Stomach (tissue), 9 donors: ENCODE data around the gene COX8A. TPM values are rescaled to one million over a fixed set of nuclear protein-coding genes. Genes with fewer than 3 reads are reported as not detected.
A peak's percentile ranks its signal among the peaks of the same experiment; 100 is the strongest.

ENCODE experiments used
- DNase-seq, 2 donors: peaks; one replicate each; pipeline versions ENCODE4 v3.0.0 to v3.0.0-alpha.2; 2013 to 2019
- H3K27ac ChIP-seq, 5 donors: fragments of 200-600 bp in 4 of 5; sonication (generic) in 4 of 5; one replicate each; pipeline ENCODE4 v1.5.1; 2013 to 2019; ENCODE audit warnings: mild to moderate bottlenecking in 1 of 5, moderate library complexity in 1 of 5
- H3K27me3 ChIP-seq, 3 donors: fragments of 200-600 bp; sonication (generic); one replicate each; pipeline ENCODE4 v1.5.1; 2017 to 2019; ENCODE audit warnings: mixed run types in 1 of 3
- H3K36me3 ChIP-seq, 4 donors: fragments of 200-600 bp; sonication (generic); 1 replicate in 3 of 4; 2 replicates in 1 of 4; pipeline ENCODE4 v1.5.1; 2016 to 2019
- H3K4me1 ChIP-seq, 4 donors: fragments of 200-600 bp; sonication (generic); one replicate each; pipeline ENCODE4 v1.5.1; 2016 to 2019
- H3K4me3 ChIP-seq, 4 donors: fragments of 200-600 bp; sonication (generic) in 3 of 4; one replicate each; pipeline ENCODE4 v1.5.1; 2016 to 2019; ENCODE audit warnings: mild to moderate bottlenecking in 1 of 4
- H3K9me3 ChIP-seq, 4 donors: fragments of 200-600 bp; sonication (generic); one replicate each; pipeline ENCODE4 v1.5.1; 2016 to 2019
- CTCF ChIP-seq, 7 experiments: fragments of 450-650 bp in 4 of 7; fragments of 200-600 bp in 3 of 7; sonication (generic) in 3 of 7; IDR thresholded peaks; one replicate each; pipeline ENCODE4 v1.5.1; 2016 to 2019; ENCODE audit warnings: antibody characterized with exemption in 7 of 7, control low read depth in 2 of 7, mild to moderate bottlenecking in 1 of 7
- EP300 ChIP-seq: sonication (generic); formaldehyde crosslinking; IDR thresholded peaks from one replicate; pipeline ENCODE4 v1.6.1; 2017; ENCODE audit warnings: antibody characterized with exemption
- POLR2A ChIP-seq, 4 donors: fragments of 450-650 bp; IDR thresholded peaks; one replicate each; pipeline ENCODE4 v1.6.1; 2016; ENCODE audit warnings: antibody characterized with exemption in 4 of 4, control low read depth in 2 of 4, mild to moderate bottlenecking in 1 of 4, moderate library complexity in 1 of 4
- POLR2AphosphoS5 ChIP-seq, 3 donors: sonication (generic); formaldehyde crosslinking; IDR thresholded peaks; one replicate each; pipeline ENCODE4 v1.6.1; 2016; ENCODE audit warnings: antibody characterized with exemption in 3 of 3
- WGBS, 5 donors: extraction: QIAGEN DNeasy Blood & Tissue Kit in 3 of 5; methylation state at CpG; one replicate each; pipeline versions ENCODE4 v1.1.5 to v1.1.7; 2013 to 2018; 5-methylcytosine and 5-hydroxymethylcytosine counted together
- intact Hi-C: fragments of 100-400 bp; cut with DNase I; formaldehyde crosslinking; loops from one replicate; pipeline ENCODE4 v1.15.1; 2023; ENCODE audit warnings: low total_unique reads
- polyA plus RNA-seq, 3 donors: library from polyadenylated mRNA; stranded (reverse); fragments of 200-250 nt; gene quantifications; one replicate each; pipeline ENCODE4 v1.2.3, GENCODE V29; 2013
- total RNA-seq, 5 donors: library from RNA; depleted of rRNA; stranded (reverse); fragments of >200 nt; gene quantifications; one replicate each; pipeline versions ENCODE4 v1.1.0 to v1.2.3, GENCODE V29; 2014 to 2016
- donor health status: healthy with polysubstance abuse.
- donor health status: Bipolar disorder and iron deficiency.
- donor health status: healthy.

The COX8A gene
- total and polyA plus RNA-seq, 8 donors = 107 to 1,045 (median 933) TPM

GRCh38 chr11:63999349-64000025, 25.1 kb downstream of the COX8A start:
- TF ChIP-seq POLR2AphosphoS5 (IDR thresholded peaks at IDR 0.05) (peak in 1 of 3 donors; percentile 7), POLR2A (IDR thresholded peaks at IDR 0.05) (no peak), CTCF (IDR thresholded peaks at IDR 0.05) (peak in 1 of 7 experiments; percentile 5), EP300 (no peak)
- intact Hi-C loops = loop anchor here (2.0 kb wide), 1 partner anchor 149 kb away; no protein-coding TSS in a partner anchor
- no peaks in the 10 kb centered on the region for H3K9me3 ChIP-seq
- 6 to 10% (median 7%) methylated on average over 33 to 59 of the region's 59 CpGs for WGBS, 5 donors
- peak; percentile 85 to 91 for DNase-seq
- peak overlapping the region; percentile 19 to 48 (median 40) for H3K4me3 ChIP-seq
- H3K27ac ChIP-seq = peak overlapping the region in 2 of 5 donors; percentile 16
- peaks cover 29 to 43% (median 32%) of the 10 kb centered on the region in 4 donors for H3K4me1 ChIP-seq
- H3K27me3 ChIP-seq = peaks cover 0 to 26% (median 0%) of the 10 kb centered on the region in 3 donors
- peaks cover 30 to 44% (median 43%) of the 10 kb centered on the region in 4 donors for H3K36me3 ChIP-seq

DNA sequence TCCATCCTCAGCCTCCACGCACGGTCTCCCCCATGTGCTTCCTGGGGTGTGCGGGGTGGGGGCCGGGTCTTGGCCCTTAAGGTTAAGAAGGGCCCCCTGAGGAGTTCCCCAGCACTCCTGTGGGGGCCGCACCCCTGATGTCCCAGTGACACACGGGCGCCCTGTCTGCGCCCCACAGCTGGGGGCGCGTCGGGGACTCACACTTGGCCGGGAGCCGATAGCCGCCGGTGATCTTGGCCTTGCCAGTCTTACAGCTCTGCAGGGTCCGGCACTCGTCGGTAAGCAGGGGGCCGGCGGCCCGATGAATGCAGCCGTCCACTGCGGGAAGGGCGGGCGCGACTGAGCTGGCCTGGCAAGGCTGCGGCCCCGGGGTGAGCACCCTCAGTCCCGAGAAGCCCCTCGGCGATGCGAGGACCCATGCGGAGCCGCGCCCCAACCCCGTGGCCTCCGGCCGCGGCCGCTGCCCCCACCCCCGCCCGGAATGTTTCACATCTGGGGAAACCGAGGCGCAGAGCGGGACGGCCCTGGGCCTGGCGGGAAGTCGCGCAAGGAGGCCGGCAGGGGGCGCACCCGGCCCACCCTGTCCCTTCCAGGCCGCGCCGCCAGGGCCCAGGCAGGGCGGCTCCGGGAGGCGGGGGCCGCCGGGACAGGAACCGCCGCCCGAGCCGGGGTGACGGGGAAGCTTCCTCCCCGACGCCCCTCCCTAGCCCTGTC, 25.8 kb downstream of the COX8A start:
- peaks cover 0 to 26% (median 0%) of the 10 kb centered on the region in 3 donors for H3K27me3 ChIP-seq
- WGBS, 5 donors = 0 to 2% (median 2%) methylated on average over 5 to 67 of the region's 67 CpGs
- H3K27ac ChIP-seq = peak overlapping the region in 1 of 5 donors; percentile 16
- peaks cover 30 to 37% (median 36%) of the 10 kb centered on the region in 4 donors for H3K36me3 ChIP-seq
- H3K9me3 ChIP-seq = no peaks in the 10 kb centered on the region
- intact Hi-C loops = loop anchor here (2.0 kb wide), 1 partner anchor 149 kb away; no protein-coding TSS in a partner anchor
- H3K4me3 ChIP-seq = peak overlapping the region; percentile 19 to 48 (median 40)
- H3K4me1 ChIP-seq = peaks cover 29 to 43% (median 32%) of the 10 kb centered on the region in 4 donors
- TF ChIP-seq EP300 = no peak
- peak in 1 of 3 donors; percentile 41 for TF ChIP-seq POLR2AphosphoS5 (IDR thresholded peaks at IDR 0.05)
- no peak for TF ChIP-seq POLR2A (IDR thresholded peaks at IDR 0.05)
- peak in 5 of 7 experiments; percentile 14 to 92 (median 74) for TF ChIP-seq CTCF (IDR thresholded peaks at IDR 0.05)
- peak; percentile 80 to 94 for DNase-seq

GRCh38 chr11:64000740-64001483, 26.5 kb downstream of the COX8A start:
- DNase-seq = no peak
- peak overlapping the region in 1 of 5 donors; percentile 16 for H3K27ac ChIP-seq

More at GRCh38 chr11:64000740-64001483, 26.5 kb downstream of the COX8A start:
- intact Hi-C loops = loop anchor here (2.0 kb wide), 1 partner anchor 148 kb away; no protein-coding TSS in a partner anchor
- peaks cover 29 to 43% (median 32%) of the 10 kb centered on the region in 4 donors for H3K4me1 ChIP-seq
- H3K27me3 ChIP-seq = peaks cover 0 to 33% (median 0%) of the 10 kb centered on the region in 3 donors
- no peaks in the 10 kb centered on the region for H3K9me3 ChIP-seq
- TF ChIP-seq EP300 (no peak), POLR2AphosphoS5 (IDR thresholded peaks at IDR 0.05) (no peak), POLR2A (IDR thresholded peaks at IDR 0.05) (no peak), CTCF (IDR thresholded peaks at IDR 0.05) (peak in 2 of 7 experiments; percentile 10 to 19)
- peak overlapping the region; percentile 19 to 48 (median 40) for H3K4me3 ChIP-seq
- H3K36me3 ChIP-seq = peaks cover 25 to 30% (median 29%) of the 10 kb centered on the region in 4 donors
- 24 to 34% (median 27%) methylated on average over 31 to 60 of the region's 60 CpGs for WGBS, 5 donors
